ENCODE results near the gene CNTN4. TPM values are rescaled to one million over a fixed set of nuclear protein-coding genes. Genes with fewer than 3 reads are reported as not detected.

CNTN4 gene
- total RNA-seq, 4 donors from 2014 or later, result 47.7 to 106 (median 83.3) TPM

DNA sequence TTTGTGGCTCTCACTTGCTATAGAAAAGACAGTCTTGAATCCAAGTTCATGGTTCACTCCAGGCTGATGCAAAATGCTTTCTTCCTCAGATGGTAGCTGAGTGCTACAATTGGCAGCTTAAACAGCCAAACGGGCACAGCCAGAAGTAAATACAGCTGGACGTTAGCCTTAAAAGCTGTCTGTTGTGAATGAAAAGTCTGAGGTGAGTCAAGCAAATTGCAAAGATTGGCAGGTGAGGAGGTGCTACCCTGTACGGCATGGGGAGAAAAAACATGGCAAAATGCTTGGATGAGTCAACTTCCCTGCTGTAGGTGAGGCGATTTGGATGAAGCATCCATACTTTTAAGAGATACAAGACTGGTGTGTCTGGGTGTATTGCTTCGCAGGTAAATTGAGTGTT is 971.1 kb downstream of the CNTN4 start:
- Histone ChIP-seq H3K9me3 (no peaks in the 10 kb centered on the region), H3K4me1 (no peaks in the 10 kb centered on the region), H3K36me3 (no peaks in the 10 kb centered on the region), H3K27ac (no peak overlapping the region), H3K27me3 (no peaks in the 10 kb centered on the region), H3K4me3 (no peak overlapping the region)
- DNase-seq (ENCODE audit: low spot score in 2 of 2), result no peak
- 83 to 85% methylated on average over 5 of the region's 5 CpGs for WGBS, 2 donors
- TF ChIP-seq, protein P1, sequence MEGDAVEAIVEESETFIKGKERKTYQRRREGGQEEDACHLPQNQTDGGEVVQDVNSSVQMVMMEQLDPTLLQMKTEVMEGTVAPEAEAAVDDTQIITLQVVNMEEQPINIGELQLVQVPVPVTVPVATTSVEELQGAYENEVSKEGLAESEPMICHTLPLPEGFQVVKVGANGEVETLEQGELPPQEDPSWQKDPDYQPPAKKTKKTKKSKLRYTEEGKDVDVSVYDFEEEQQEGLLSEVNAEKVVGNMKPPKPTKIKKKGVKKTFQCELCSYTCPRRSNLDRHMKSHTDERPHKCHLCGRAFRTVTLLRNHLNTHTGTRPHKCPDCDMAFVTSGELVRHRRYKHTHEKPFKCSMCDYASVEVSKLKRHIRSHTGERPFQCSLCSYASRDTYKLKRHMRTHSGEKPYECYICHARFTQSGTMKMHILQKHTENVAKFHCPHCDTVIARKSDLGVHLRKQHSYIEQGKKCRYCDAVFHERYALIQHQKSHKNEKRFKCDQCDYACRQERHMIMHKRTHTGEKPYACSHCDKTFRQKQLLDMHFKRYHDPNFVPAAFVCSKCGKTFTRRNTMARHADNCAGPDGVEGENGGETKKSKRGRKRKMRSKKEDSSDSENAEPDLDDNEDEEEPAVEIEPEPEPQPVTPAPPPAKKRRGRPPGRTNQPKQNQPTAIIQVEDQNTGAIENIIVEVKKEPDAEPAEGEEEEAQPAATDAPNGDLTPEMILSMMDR (IDR thresholded peaks at IDR 0.05), result no peak
- TF ChIP-seq POLR2A (IDR thresholded peaks at IDR 0.05) (no peak), EP300 (IDR thresholded peaks at IDR 0.05) (no peak)

DNA sequence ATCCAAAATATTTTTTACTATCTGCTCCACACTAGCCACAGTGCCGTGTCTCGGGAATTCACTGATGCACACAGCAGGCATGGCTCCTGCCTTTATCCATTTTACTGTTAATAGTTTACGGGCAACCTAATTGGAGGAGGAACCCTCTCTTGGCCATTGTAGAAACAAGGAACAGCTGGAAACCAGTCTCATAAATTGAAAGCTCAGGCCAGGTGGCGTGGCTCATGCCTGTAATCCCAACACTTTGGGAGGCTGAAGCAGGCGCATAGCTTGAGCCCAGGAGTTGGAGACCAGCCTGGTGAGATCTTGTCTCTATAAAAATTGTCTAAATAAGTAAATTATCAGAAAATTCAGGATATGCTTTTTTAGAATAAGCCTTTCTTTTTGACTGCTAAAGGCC is 972.5 kb downstream of the CNTN4 start:
- no peaks in the 10 kb centered on the region for H3K9me3 ChIP-seq
- no peaks in the 10 kb centered on the region for H3K27me3 ChIP-seq
- WGBS, 2 donors, result 69 to 70% methylated on average over 5 of the region's 5 CpGs
- no peak overlapping the region for H3K4me3 ChIP-seq
- TF ChIP-seq EP300 (IDR thresholded peaks at IDR 0.05) (no peak), POLR2A (IDR thresholded peaks at IDR 0.05) (no peak)
- TF ChIP-seq, protein P1 (IDR thresholded peaks at IDR 0.05), result no peak
- DNase-seq (ENCODE audit: low spot score in 2 of 2), result no peak
- H3K36me3 ChIP-seq, result no peaks in the 10 kb centered on the region
- H3K27ac ChIP-seq, result no peak overlapping the region
- no peaks in the 10 kb centered on the region for H3K4me1 ChIP-seq

DNA sequence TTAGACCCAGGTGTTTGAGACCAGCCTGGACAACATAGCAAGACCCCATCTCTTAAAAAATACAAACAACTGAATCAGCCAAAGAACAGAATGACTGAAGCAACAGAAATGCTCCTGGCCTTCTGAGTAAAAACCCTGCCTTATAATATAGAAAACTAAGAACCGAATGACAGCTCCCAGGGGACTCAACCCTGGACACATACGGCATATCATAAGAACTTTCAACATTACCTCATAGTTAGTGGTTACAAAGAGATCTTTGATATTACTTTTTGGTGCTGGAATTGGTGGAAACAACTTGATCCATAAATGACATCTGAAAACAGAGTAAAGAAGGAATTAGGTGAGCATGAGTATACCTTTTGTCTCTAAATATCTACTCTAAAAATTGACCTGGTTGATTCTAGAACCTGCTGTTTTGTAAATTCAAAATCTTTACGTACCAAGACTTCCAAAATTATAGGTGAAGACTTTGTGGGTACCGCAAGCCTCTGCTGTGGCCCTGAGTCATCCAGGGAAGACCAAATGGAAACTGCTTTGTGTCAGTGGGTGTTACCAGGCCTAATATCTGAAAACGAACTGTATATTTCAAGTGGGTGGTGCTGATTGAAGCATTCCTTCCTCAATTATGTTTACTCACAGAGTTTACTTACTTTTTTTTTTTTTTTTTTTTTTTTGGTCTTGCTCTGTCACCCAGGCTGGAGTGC is 976.0 kb downstream of the CNTN4 start:
- no peak for DNase-seq (ENCODE audit: low spot score in 2 of 2)
- Histone ChIP-seq H3K4me3 (no peak overlapping the region), H3K27ac (no peak overlapping the region), H3K9me3 (no peaks in the 10 kb centered on the region), H3K27me3 (no peaks in the 10 kb centered on the region), H3K36me3 (no peaks in the 10 kb centered on the region), H3K4me1 (no peaks in the 10 kb centered on the region)
- TF ChIP-seq, protein P1 (IDR thresholded peaks at IDR 0.05), result no peak
- TF ChIP-seq POLR2A (IDR thresholded peaks at IDR 0.05) (no peak), EP300 (IDR thresholded peaks at IDR 0.05) (no peak)
- 64 to 65% methylated on average over 5 of the region's 5 CpGs for WGBS, 2 donors

DNA sequence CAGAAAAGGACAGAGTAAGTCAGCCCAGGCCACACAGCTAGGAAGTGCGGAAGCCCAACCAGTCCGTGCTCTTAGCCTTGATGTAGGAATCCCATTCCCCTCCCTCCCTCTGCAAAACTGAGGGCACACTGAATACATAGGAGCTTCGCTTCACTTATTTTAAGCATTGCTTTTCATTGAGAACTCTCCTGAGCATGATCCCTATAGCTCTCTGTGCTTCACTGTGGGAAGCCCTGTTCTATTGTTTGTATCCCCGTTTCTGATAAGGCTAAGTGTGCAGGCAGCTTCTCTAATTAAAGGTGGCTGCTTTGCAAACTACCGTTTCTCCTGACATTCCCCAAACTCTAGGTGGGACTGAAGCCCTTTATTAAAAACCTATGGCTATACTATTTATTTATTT is 981.6 kb downstream of the CNTN4 start:
- Histone ChIP-seq H3K36me3 (no peaks in the 10 kb centered on the region), H3K9me3 (no peaks in the 10 kb centered on the region), H3K4me1 (no peaks in the 10 kb centered on the region), H3K27ac (no peak overlapping the region), H3K27me3 (no peaks in the 10 kb centered on the region), H3K4me3 (no peak overlapping the region)
- 58 to 61% methylated on average over 5 of the region's 5 CpGs for WGBS, 2 donors
- no peak for DNase-seq (ENCODE audit: low spot score in 2 of 2)
- TF ChIP-seq, protein P1 (IDR thresholded peaks at IDR 0.05), result no peak
- TF ChIP-seq EP300 (IDR thresholded peaks at IDR 0.05), result no peak

DNA sequence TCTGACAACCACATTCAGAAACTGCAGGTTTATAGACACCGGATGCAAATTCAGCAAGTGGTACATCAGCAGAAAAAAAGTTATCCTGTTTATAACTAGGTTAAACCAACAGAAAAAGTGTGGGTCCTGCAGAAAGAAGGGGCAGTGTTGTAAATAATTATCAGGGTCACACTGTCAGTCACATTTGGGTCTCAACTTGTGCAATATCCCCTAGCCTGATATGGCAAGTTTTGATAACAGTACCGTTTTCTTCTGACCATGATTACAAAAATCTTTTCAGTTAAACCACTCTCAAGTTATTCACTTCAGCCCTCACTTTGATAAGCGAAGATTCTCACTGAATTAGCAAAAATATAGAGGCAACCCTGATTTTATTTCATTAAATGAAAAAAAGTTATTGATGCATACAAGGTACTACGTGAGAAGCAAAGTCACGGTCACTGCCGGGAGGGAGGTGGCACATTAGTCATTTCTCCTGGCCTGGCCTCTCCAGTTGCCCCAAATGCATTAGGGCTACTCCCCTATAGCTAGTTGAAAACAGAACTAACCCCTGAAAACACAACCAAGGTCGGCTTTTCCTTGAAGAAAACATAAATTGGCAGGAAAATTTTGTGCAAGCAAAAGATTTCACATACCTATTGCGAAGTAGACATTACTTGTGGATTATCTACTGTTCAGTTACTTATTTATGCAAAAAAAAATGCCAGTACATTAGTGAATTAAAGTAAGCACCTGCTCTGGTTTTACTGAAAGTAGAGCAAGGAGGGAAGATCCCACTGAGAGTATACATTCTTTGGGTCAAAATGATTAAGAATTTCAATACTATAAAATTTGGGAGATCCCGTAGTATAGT is 982.9 kb downstream of the CNTN4 start:
- TF ChIP-seq, protein P1 (IDR thresholded peaks at IDR 0.05), result no peak
- no peak for TF ChIP-seq EP300 (IDR thresholded peaks at IDR 0.05)
- no peak for TF ChIP-seq POLR2A (IDR thresholded peaks at IDR 0.05)
- H3K4me1 ChIP-seq, result no peaks in the 10 kb centered on the region
- H3K9me3 ChIP-seq, result no peaks in the 10 kb centered on the region
- no peak overlapping the region for H3K4me3 ChIP-seq
- H3K36me3 ChIP-seq, result no peaks in the 10 kb centered on the region
- no peaks in the 10 kb centered on the region for H3K27me3 ChIP-seq
- H3K27ac ChIP-seq, result no peak overlapping the region
- WGBS, 2 donors, result 79 to 84% methylated on average over 9 of the region's 9 CpGs
- DNase-seq (ENCODE audit: low spot score in 2 of 2), result no peak

All from tibial nerve (tissue), 4 donors.